GM10847 (cell line): ENCODE results near the gene MMP11.

ENCODE experiments used
- POLR2A ChIP-seq: IDR thresholded peaks from 2 replicates; pipeline ENCODE4 v1.6.1; 2011; ENCODE audit not compliant: insufficient read length; ENCODE audit errors: extremely low read depth

Gene MMP11, protein sequence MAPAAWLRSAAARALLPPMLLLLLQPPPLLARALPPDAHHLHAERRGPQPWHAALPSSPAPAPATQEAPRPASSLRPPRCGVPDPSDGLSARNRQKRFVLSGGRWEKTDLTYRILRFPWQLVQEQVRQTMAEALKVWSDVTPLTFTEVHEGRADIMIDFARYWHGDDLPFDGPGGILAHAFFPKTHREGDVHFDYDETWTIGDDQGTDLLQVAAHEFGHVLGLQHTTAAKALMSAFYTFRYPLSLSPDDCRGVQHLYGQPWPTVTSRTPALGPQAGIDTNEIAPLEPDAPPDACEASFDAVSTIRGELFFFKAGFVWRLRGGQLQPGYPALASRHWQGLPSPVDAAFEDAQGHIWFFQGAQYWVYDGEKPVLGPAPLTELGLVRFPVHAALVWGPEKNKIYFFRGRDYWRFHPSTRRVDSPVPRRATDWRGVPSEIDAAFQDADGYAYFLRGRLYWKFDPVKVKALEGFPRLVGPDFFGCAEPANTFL

DNA sequence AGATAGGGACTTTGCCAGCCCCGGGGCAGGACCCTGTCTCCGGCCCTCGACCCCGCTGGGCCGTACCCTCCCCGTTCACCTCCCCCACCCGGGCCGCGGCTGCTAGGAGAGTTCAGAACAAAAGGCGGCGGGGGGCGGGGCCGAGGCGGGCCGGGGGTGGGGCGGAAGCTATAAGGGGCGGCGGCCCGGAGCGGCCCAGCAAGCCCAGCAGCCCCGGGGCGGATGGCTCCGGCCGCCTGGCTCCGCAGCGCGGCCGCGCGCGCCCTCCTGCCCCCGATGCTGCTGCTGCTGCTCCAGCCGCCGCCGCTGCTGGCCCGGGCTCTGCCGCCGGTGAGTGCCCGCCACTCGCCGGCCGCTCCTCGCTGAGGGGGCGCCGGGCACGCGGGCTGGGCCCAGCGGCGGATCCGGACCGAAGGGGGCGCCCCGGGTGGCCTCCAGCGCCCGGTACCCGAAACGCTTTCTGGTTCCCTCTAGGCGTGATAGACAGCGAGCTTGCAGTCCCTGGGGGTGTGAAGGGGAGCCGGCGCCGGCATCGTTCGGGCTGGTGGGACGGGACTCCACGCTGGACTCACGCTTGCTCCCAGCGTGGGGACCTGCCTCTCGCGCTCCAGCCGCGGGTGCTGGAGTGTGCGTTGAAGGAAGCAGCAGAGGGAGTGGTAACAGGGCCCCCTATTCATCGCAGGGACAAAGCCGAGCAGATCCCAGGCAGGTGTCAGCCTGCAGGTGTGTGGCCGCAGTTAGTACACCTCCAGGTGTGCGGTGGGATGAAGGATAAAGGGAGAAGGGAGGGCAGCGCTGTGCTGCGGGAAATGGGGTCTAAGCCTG, at the start of gene MMP11:
MMP11 (plus strand) TSS at position 201 of the 825 bp plus-strand sequence; CDS start at position 223, 22 bp downstream.
- TF ChIP-seq POLR2A: no peak

DNA sequence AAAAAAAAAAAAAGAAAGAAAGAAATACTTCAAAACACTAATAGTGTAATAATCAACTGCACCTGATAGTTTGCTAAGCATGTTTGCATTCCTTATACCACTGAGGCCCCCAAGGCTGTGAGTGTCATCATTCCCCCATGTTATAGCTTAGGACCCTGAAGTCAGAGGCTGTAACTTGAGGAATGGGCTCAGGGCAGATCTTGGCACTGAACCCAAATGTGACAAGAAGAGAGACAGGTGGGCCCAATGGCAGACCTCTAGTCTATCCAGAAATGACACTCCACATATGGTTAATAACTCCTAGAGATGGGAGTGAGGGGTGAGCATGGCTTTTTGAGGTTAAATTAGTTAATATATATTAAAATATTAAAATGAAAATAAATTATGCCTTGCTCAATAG, 35.0 kb upstream of the MMP11 start:
- TF ChIP-seq POLR2A: no peak

DNA sequence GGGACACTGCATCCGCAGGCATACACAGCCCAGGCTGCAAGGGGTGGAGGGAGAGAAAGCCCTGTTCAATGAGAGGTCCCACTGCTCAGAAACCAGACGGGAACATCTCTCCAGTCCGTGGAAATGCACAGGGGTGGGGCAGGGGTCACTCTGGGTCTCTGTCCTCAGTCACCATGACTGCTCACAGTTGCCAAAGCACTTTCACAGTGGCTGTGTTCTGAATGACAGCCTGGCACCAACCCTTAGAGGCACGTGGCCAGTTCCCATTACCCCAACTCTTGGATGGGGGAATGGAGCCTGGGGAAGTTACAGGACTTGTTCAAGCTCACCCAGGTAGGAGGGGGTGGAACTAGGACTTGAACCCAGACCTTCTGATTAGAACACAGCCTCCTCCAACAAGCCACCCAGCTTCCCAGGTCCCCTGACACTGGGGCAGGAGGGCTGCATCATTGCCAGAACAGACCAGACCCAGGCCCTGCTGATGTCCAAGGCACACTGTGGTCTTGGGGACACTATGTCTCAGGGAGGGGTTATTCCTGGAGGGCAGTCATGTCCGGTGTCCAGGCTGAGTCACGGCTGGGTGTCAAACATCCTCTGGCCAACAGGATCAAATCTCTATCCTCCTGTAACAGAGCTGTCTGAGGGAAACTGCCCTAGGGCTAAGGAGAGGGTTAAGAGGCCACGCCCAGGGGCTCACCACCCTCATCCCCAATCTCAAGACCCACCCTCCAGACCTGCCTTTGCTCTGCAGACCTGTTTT, 30.0 kb upstream of the MMP11 start:
- no peak for TF ChIP-seq POLR2A

DNA sequence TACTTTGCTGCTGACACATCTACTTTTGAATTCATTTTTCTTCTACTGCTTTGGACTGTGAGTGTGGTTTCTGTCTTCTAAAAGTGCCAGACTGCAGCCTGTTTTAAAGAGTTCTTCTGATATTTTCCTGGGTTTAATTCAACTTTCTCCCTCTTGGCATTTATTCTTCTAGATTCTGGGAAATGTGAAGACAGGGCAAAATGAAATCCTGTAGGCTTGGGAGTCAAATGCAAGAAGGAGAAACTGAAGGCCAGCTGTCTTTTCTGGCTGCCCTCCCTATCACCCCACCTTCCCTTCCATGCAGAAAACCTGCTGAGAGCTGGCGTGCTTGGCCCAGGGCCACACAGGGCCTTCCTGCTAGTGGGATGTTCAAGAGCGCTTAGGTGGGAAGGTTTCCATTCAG, 29.3 kb upstream of the MMP11 start:
- no peak for TF ChIP-seq POLR2A

DNA sequence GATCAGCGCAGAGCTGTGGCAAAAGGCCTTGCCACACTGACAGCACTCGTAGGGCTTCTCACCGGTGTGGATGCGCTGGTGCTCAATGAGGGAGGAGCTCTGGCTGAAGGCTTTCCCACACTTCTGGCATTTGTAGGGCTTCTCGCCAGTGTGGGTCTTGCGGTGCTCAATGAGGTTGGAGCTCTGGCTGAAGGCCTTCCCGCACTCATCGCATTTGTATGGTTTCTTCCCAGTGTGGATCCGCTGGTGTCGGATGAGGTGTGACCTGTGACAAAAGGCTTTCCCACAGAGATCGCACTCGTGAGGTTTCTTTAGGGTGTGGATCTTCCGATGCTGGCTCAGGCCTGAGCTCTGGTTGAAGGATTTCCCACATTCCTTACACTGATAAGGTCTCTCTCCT, 28.6 kb upstream of the MMP11 start:
- no peak for TF ChIP-seq POLR2A

DNA sequence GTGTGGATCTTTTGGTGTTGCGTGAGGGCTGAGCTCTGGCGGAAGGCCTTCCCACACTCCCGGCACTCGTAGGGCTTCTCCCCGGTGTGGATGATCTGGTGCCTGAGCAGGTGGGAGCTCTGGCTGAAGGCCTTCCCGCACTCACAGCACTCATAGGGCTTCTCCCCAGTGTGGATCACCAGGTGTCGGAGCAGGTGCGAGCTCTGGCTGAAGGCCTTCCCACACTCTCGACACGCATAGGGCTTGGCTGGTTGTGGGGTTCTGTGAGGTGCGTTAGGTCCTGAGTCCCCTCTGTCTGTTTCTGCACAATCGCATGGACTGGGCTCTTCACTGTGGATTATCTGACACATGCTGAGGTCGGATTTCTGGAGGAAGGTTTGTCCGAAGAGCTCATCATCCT, 28.2 kb upstream of the MMP11 start:
- no peak for TF ChIP-seq POLR2A

DNA sequence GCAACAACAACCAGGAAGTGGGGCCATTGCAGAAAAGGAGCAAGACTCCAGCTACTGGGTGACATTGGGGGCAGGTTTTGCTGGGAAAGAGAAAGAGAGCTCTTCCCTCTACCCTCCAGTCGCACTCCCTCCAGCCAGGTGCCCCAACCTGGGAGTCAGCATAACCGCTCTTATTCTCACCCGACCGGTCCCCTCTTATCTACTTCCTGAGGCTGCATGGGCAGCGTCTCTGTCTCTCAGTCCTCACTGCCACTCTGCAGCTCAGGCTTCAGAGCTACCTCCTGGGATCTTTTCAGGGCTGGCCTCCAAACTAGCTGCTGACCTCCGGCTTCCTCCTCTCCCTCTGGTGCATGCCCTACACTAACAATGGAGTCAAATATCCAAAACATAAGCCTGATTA, 26.9 kb upstream of the MMP11 start:
- TF ChIP-seq POLR2A: no peak

DNA sequence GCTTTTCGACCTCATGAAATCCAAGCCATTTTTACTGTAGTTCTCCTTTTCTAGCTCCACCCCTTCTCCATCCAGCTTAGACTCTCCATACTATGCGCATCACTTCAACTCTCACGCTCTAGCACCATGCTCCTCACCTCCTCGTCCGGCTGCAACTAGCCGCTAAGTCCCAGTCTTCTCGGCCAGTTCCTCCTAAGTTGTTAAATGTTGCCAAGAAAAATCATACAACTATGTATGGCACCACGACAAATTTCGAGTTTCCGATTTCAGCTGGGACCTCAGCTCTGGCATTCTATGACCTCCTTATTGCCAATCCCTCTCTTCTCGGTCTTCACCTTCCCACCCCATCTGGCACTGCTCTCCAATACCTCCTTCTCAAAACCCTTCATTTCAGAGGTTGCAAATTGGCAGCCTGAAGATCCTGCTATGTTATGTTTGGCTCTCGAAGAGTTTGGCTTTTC, 22.8 kb upstream of the MMP11 start:
- no peak for TF ChIP-seq POLR2A

DNA sequence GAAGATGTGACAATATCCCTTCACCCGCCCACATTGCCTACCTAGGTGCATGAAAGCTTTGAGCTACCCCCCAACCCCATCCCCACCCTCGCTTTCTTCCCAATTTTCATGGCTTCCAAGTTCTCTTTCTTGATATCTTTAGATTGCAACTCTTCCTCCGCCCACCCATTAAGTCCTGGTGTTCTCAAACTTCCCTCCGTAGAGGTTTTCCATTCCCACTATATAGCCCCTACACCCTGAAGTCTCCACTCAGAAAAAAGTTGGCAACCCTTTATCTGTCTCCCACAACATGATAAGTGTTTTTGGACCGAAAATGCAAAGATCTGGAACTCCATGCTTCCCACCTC, 22.3 kb upstream of the MMP11 start:
- no peak for TF ChIP-seq POLR2A

DNA sequence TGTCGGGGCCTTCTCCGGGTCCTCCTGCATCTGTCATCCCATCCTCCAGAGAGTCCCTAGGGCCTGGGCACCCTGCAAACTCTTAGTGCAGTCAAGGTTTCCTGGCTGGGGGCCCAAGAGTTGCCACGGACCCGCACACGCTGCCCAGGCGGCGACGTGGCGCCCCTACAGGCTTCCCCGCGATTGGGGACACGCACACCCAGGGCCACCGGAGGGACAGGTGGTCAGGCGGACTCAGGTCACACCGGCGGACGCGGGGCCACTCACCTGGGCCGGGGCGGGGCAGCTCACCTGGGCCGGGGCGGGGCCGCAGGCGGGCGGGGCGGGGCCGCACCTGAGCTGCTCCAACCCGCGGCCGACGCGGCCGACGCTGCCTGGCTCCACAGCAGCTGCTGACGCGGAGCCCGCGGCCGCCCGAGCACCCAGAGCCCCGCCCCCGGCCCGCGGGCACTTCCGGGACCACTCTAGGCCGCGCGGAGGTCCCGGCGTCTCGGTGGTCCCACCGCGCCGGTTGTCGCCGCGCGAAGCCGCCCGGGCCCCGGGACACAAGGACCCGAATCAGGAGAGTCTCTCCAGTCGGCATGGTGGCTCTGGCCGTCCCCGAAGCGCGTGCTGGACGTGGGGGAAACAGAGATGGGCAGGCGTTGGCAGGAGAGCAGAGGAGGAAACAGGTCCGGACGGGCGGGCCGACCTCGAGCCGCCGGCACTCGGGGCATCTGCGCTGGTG, 21.8 kb upstream of the MMP11 start, which contains the start of gene ZNF70:
ZNF70 (minus strand) TSS at position 399 of the 727 bp plus-strand sequence. CDS start 5,972 bp downstream, outside the sequence.
- peak; percentile 55 for TF ChIP-seq POLR2A

DNA sequence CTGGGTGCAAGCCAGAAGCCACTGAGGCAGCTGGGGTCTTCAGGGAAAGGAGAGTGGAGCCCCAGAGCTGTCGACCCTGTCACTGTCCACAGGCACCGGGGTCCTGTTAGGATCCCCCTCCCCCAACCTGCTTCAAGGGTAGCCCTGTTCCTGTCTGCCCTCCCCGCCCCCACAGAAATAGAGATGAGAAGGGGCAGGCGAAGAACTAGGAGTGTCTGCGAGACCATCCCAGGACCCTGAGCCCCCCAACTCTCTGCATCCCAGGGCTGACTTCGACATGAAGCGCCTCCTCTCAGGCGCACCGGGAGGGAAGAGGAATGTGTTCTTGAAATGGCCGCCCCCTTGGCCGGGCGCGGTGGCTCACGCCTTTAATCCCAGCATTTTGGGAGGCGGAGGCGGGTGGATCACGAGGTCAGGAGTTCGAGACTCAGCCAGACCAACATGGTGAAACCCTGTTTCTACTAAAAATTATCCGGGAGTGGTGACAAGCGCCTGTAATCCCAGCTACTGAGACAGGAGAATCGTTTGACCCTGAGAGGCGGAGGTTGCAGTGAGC, 21.1 kb upstream of the MMP11 start:
- no peak for TF ChIP-seq POLR2A

DNA sequence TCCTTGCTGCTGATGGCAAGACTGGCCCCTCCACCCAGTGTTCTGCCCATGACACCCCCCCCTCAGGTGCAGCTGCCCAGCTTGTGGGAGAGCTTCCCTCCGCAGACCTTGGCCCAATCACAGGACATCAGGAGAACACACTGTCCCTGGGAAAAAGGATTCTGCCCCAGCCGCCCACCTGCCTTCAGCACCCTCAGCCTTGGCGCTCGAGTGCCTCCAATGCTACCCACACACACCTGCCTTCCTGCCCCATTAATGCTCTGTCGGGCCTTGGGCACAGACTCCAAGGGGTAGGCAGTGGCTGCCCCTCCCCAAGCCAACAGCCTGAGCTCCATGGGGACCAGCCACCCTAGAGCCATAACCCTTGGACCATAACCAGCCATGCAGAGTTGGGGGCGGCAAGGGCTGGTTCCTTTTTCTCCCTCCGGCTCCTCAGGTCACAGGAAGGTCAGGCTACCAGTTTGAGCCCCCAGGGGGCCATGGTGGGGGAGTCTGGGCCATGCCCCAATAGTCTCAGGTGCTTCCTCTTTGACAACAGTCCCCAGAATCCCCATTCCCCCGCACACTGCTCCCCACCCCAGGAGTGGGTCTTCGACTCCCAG, 20.5 kb upstream of the MMP11 start:
- no peak for TF ChIP-seq POLR2A

DNA sequence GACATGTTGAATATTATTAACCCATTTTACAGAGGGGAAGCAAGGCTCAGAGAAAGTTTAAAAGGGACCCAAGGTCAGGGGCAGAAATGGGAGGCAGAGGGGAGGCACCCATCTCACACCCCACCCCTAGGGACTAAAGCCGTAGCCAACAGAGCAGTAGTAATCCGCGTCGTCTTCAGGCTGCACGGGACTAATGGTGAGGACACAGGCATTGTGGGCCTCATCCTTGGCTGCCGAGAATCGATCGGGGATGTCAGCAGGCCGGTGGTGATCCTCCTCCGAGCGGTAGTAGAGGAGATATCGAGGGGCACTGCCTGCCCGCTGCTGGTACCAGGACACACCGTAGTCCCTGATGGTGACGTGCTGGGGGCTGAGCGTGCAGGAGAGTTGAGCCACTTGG, 19.9 kb upstream of the MMP11 start:
- TF ChIP-seq POLR2A: no peak

DNA sequence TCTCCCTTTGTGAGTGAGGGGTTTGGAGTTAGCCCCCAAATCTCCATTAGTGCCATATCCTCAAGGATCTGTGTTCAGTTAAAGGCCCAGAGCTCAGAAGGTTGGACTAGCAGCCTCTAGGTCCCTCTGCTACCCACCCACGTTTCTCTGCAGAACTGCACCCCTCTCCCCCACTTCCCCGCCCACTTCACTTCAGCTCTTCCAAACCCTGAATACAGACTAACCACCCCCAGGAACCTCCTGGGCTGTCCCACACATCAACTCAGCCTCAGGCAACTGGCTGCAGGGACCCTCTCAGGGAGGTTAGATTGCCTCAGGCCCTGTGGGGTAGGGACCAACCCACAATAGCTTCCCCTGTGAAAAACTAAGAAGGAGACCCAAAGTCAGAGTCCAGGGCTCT, 19.3 kb upstream of the MMP11 start:
- TF ChIP-seq POLR2A: no peak
